NT2/D1 (cell line): Measurements from ENCODE around the gene DSCAM.

Experiments
- DNase-seq: peaks from one replicate; pipeline ENCODE4 v3.0.0-alpha.2; 2011; ENCODE audit warnings: low read depth, low spot score
- H3K27me3 ChIP-seq: 2 replicates; pipeline ENCODE4 v1.6.0; 2011; ENCODE audit warnings: mild to moderate bottlenecking; ENCODE audit not compliant: insufficient read length, insufficient read depth
- H3K36me3 ChIP-seq: 2 replicates; pipeline ENCODE4 v1.6.1; 2011; ENCODE audit warnings: mild to moderate bottlenecking, low read length, mixed read lengths; ENCODE audit not compliant: insufficient read depth, insufficient read length
- H3K4me1 ChIP-seq: 2 replicates; pipeline ENCODE4 v1.5.1; 2011; ENCODE audit not compliant: insufficient read depth, insufficient read length
- H3K4me3 ChIP-seq: 2 replicates; pipeline ENCODE4 v1.5.1; 2011; ENCODE audit warnings: low read depth; ENCODE audit not compliant: insufficient read length
- H3K9ac ChIP-seq: 2 replicates; pipeline ENCODE4 v1.6.0; 2011; ENCODE audit warnings: low read depth; ENCODE audit not compliant: insufficient read length
- H3K9me3 ChIP-seq: 2 replicates; pipeline ENCODE4 v1.5.1; 2011; ENCODE audit warnings: mild to moderate bottlenecking, low read length; ENCODE audit not compliant: insufficient read depth
- SUZ12 ChIP-seq: IDR thresholded peaks from 2 replicates; pipeline ENCODE4 v1.6.1; 2011; ENCODE audit not compliant: insufficient read length, insufficient read depth; ENCODE audit errors: extremely low read depth
- YY1 ChIP-seq: IDR thresholded peaks from 2 replicates; pipeline ENCODE4 v1.6.1; 2011; ENCODE audit not compliant: insufficient read length, insufficient read depth
- ZNF274 ChIP-seq: IDR thresholded peaks from 2 replicates; pipeline ENCODE4 v1.6.1; 2011; ENCODE audit warnings: mild to moderate bottlenecking, low read depth, low read length

DSCAM gene

GRCh38 chr21:40623528-40623927, 223.4 kb downstream of the DSCAM start:
- Histone ChIP-seq H3K9me3 (no peaks in the 10 kb centered on the region), H3K4me3 (no peak overlapping the region), H3K4me1 (no peaks in the 10 kb centered on the region), H3K9ac (no peak overlapping the region), H3K36me3 (no peaks in the 10 kb centered on the region), H3K27me3 (no peaks in the 10 kb centered on the region)
- TF ChIP-seq YY1: no peak
- TF ChIP-seq SUZ12: no peak
- no peak for TF ChIP-seq ZNF274
- peak; percentile 61 for DNase-seq

- DNase-seq: no peak
- no peak overlapping the region for H3K9ac ChIP-seq
- H3K9me3 ChIP-seq: no peaks in the 10 kb centered on the region
- H3K27me3 ChIP-seq: no peaks in the 10 kb centered on the region
- TF ChIP-seq ZNF274: no peak
- TF ChIP-seq SUZ12: no peak
- no peak for TF ChIP-seq YY1
- no peaks in the 10 kb centered on the region for H3K36me3 ChIP-seq
- no peak overlapping the region for H3K4me3 ChIP-seq
- H3K4me1 ChIP-seq: no peaks in the 10 kb centered on the region
Observed at GRCh38 chr21:40622531-40622930, 224.4 kb downstream of the DSCAM start.

DNA sequence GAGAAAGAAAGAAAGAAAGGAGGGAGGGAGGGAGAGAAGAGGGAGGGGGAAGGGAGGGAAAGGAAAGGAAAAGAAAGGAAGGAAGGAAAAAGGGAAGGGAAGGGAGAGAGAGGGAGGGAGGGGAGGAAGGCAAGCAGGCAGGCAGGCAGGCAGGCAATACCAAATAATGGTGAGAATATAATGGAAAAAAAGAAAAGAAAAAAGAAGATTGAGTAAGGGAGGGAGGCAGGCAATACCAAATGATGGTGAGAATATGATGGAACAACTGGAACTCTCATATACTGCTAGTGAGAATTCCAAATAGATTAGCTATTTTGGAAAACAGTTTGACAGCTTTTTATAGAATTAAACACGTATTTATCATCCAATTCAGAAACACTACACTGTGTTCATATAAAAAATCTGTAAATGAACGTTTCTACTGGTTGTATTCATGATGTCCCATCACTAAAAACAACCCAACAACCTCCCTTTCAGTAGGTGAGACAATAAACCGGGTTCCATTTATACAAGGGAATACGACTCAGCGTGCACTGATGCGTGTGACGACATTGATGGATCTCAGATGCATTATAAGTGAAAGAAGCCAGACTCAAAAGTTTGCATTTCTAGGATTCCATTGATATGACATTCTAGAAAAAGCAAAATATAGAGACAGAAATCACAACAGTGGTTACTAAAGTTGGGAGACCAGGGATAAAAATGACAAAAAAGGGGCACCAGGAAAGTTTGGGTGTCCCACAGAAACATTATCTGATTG, 226.4 kb downstream of the DSCAM start:
- TF ChIP-seq YY1 (no peak), SUZ12 (no peak), ZNF274 (no peak)
- Histone ChIP-seq H3K36me3 (no peaks in the 10 kb centered on the region), H3K27me3 (no peaks in the 10 kb centered on the region), H3K4me3 (no peak overlapping the region), H3K9ac (no peak overlapping the region), H3K4me1 (no peaks in the 10 kb centered on the region), H3K9me3 (no peaks in the 10 kb centered on the region)
- DNase-seq: no peak

- DNase-seq: no peak
- Histone ChIP-seq H3K36me3 (no peaks in the 10 kb centered on the region), H3K4me1 (no peaks in the 10 kb centered on the region), H3K4me3 (no peak overlapping the region), H3K9ac (no peak overlapping the region), H3K27me3 (no peaks in the 10 kb centered on the region), H3K9me3 (no peaks in the 10 kb centered on the region)
- TF ChIP-seq YY1: no peak
- no peak for TF ChIP-seq ZNF274
- no peak for TF ChIP-seq SUZ12
Observed at GRCh38 chr21:40618191-40618973, 228.6 kb downstream of the DSCAM start.

DNA sequence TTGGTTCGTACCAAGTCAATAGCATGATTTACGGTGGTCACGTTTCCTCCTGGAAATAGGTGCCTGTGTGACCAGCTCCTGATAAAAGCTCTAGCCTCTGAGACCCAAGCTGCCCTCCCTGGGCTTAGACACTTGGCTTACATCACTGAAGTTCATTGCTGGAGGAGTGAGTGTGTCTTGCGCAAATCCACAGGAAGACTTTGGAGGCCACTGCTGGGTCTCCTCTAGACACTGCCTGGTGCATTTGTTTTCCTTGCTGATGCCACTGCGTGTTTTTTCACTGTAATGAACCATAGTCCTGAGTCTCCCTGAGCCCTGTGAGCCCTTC, 230.6 kb downstream of the DSCAM start:
- Histone ChIP-seq H3K9ac (no peak overlapping the region), H3K4me3 (no peak overlapping the region), H3K4me1 (no peaks in the 10 kb centered on the region), H3K27me3 (no peaks in the 10 kb centered on the region), H3K9me3 (no peaks in the 10 kb centered on the region), H3K36me3 (no peaks in the 10 kb centered on the region)
- no peak for DNase-seq
- no peak for TF ChIP-seq ZNF274
- no peak for TF ChIP-seq SUZ12
- TF ChIP-seq YY1: no peak

- Histone ChIP-seq H3K9me3 (no peaks in the 10 kb centered on the region), H3K27me3 (no peaks in the 10 kb centered on the region), H3K9ac (no peak overlapping the region), H3K36me3 (no peaks in the 10 kb centered on the region), H3K4me3 (no peak overlapping the region), H3K4me1 (no peaks in the 10 kb centered on the region)
- no peak for DNase-seq
- TF ChIP-seq ZNF274 (no peak), YY1 (no peak), SUZ12 (no peak)
Observed at GRCh38 chr21:40615505-40616376, 231.2 kb downstream of the DSCAM start.

DNA sequence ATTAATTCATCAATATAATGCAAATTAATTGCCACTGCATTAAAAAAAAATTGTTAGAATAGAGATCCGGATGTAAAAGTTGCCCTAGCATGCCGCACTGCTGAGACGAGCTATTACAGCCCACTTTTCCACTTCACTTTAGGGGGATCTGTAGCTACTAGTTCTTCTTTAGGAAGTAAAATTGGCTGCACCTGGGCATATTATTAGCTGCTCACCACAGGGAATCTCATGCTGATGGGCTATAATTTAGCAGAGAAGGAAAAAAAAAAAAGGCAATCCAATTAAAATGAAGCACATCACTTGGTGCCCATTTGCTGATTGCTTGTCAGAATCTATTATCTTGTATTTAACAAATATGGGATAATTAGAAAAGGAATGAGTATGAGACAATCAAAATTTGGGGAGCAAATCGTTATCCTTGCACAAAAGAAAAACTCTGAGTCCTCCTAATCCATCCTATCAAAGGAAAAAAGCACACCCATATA, 233.4 kb downstream of the DSCAM start:
- Histone ChIP-seq H3K4me1 (no peaks in the 10 kb centered on the region), H3K4me3 (no peak overlapping the region), H3K9ac (no peak overlapping the region), H3K9me3 (no peaks in the 10 kb centered on the region), H3K36me3 (no peaks in the 10 kb centered on the region), H3K27me3 (no peaks in the 10 kb centered on the region)
- DNase-seq: no peak
- TF ChIP-seq ZNF274 (no peak), YY1 (no peak), SUZ12 (no peak)
